DMS114 treated with DMSO at 0.1 percent for 48 hours (cell line): ENCODE data around the gene FOXF1.
A peak's percentile ranks its signal among the peaks of the same experiment; 100 is the strongest.

ENCODE experiments used
- DNase-seq: peaks from one replicate; lab custom pipeline; 2025; ENCODE audit not compliant: unreplicated experiment; lab: John Stamatoyannopoulos, UW

Gene FOXF1

GRCh38 chr16:86554917-86555703 lies 44.8 kb downstream of the FOXF1 start, which contains the start of gene MTHFSD:
Gene MTHFSD, minus strand, starts transcription at chr16:86555235. Its CDS starts 51 bp downstream, at chr16:86555184.
- DNase-seq, result peak; percentile 69

GRCh38 chr16:86555704-86556075 lies 45.4 kb downstream of the FOXF1 start:
- DNase-seq, result no peak

GRCh38 chr16:86556576-86556975 lies 46.2 kb downstream of the FOXF1 start:
- no peak for DNase-seq

GRCh38 chr16:86557587-86557986 lies 47.3 kb downstream of the FOXF1 start:
- no peak for DNase-seq

GRCh38 chr16:86558355-86559193 lies 48.2 kb downstream of the FOXF1 start:
- DNase-seq, result no peak

GRCh38 chr16:86559802-86560305 lies 49.5 kb downstream of the FOXF1 start:
- DNase-seq, result no peak

GRCh38 chr16:86562356-86562755 lies 52.0 kb downstream of the FOXF1 start:
- no peak for DNase-seq

- peak; percentile 85 for DNase-seq
Observed at GRCh38 chr16:86563469-86564345, 53.4 kb downstream of the FOXF1 start.
